Lung (tissue), 12 donors: ENCODE results near the gene TBCK. TPM values are rescaled to one million over a fixed set of nuclear protein-coding genes. Genes with fewer than 3 reads are reported as not detected.
A peak's percentile ranks its signal among the peaks of the same experiment; 100 is the strongest.

Source experiments
- ATAC-seq: fragments of 200-7000 bp; cut with Tn5 transposase; one replicate; pipeline ENCODE4 v1.9.1; 2020; ENCODE audit warnings: moderate number of reproducible peaks; ENCODE audit not compliant: insufficient read depth, low FRiP score
- DNase-seq, 3 donors: peaks; one replicate each; pipeline ENCODE4 v3.0.0-alpha.2; 2013 to 2017
- H3K27ac ChIP-seq, 2 donors: one replicate each; pipeline ENCODE4 v1.5.1; 2013; ENCODE audit warnings: mild to moderate bottlenecking in 2 of 2, moderate library complexity in 2 of 2, control low read depth in 1 of 2, inconsistent platforms in 1 of 2, low read depth in 1 of 2, low read length in 1 of 2
- H3K27me3 ChIP-seq, 3 donors: one replicate each; pipeline ENCODE4 v1.5.1; 2013; ENCODE audit warnings: low read length in 2 of 3; ENCODE audit not compliant: control insufficient read depth in 3 of 3, insufficient read depth in 3 of 3
- H3K36me3 ChIP-seq, 4 donors: one replicate each; pipeline ENCODE4 v1.5.1; 2013; ENCODE audit warnings: low read length in 4 of 4, mild to moderate bottlenecking in 1 of 4, moderate library complexity in 1 of 4; ENCODE audit not compliant: control insufficient read depth in 4 of 4, insufficient read depth in 4 of 4
- H3K4me1 ChIP-seq, 5 donors: one replicate each; pipeline ENCODE4 v1.5.1; 2013; ENCODE audit warnings: low read length in 5 of 5, mild to moderate bottlenecking in 2 of 5, moderate library complexity in 1 of 5; ENCODE audit not compliant: control insufficient read depth in 5 of 5, insufficient read depth in 5 of 5
- H3K4me3 ChIP-seq: one replicate; pipeline ENCODE4 v1.5.1; 2013; ENCODE audit warnings: mild to moderate bottlenecking, control low read depth, moderate library complexity
- H3K9ac ChIP-seq, 2 donors: one replicate each; pipeline ENCODE4 v1.5.1; 2013; ENCODE audit warnings: low read length in 2 of 2, control low read depth in 1 of 2; ENCODE audit not compliant: insufficient read depth in 1 of 2
- H3K9me3 ChIP-seq, 4 donors: one replicate each; pipeline ENCODE4 v1.5.1; 2013; ENCODE audit warnings: low read length in 3 of 4, mild to moderate bottlenecking in 1 of 4, moderate library complexity in 1 of 4; ENCODE audit not compliant: control insufficient read depth in 4 of 4, insufficient read depth in 3 of 4
- CTCF ChIP-seq: IDR thresholded peaks from 2 replicates; pipeline ENCODE4 v1.5.1; 2012; ENCODE audit warnings: mild to moderate bottlenecking; ENCODE audit errors: control extremely low read depth, extremely low read depth
- WGBS, 2 donors: extraction: QIAGEN DNeasy Blood & Tissue Kit; methylation state at CpG; one replicate each; pipeline ENCODE4 v1.1.7; 2013; 5-methylcytosine and 5-hydroxymethylcytosine counted together
- polyA plus RNA-seq, 2 donors: library from polyadenylated mRNA; stranded (reverse); fragments of 200-250 nt; gene quantifications; one replicate each; pipeline ENCODE4 v1.2.1, GENCODE V29; 2013
- total RNA-seq, 2 donors: library from RNA; depleted of rRNA in 1 of 2; stranded (reverse); fragments of >200 nt in 1 of 2; gene quantifications; one replicate each; pipeline ENCODE4 v1.2.1, GENCODE V29; 2014 to 2021
- donor health status: control.
- donor health status: control.
- donor health status: Bipolar disorder and iron deficiency.
- donor health status: healthy.
- donor health status: DM: yes; HTN: yes; CAD: no.

TBCK gene
- total and polyA plus RNA-seq, 4 donors, result 6.7 to 71.2 (median 18.6) TPM

DNA sequence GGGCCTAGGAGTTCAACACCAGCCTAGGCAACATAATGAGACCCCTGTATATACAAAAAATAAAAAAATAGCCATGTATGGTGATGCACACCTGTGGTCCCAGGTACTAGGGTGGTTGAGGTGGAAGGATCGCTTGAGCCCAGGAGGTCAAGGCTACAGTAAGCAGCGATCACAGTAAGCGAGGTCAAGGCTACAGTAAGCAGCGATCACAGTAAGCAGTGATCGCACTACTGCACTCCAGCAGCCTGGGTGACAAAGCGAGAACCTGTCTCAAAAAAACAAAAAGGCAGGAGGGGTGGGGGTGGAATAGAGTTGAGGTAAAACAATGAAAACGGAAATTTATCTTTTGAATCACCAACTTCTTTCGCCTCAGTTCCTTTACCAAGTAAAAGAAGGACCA is 29.4 kb downstream of the TBCK start:
- 93 to 97% methylated on average over 8 of the region's 8 CpGs for WGBS, 2 donors
- no peak for TF ChIP-seq CTCF
- no peak overlapping the region for H3K9ac ChIP-seq

GRCh38 chr4:106284227-106284626 is 31.8 kb downstream of the TBCK start:
- 84 to 91% methylated on average over 3 of the region's 3 CpGs for WGBS, 2 donors
- Histone ChIP-seq H3K9ac (no peak overlapping the region), H3K27me3 (no peaks in the 10 kb centered on the region), H3K27ac (no peak overlapping the region), H3K4me3 (no peak overlapping the region), H3K4me1 (no peaks in the 10 kb centered on the region), H3K9me3 (no peaks in the 10 kb centered on the region), H3K36me3 (peaks cover 0 to 10% (median under 1%) of the 10 kb centered on the region in 4 donors)
- DNase-seq (no peak), ATAC-seq (no peak)
- no peak for TF ChIP-seq CTCF

More for the DNA sequence above, 29.4 kb downstream of the TBCK start:
- ATAC-seq, result no peak
- Histone ChIP-seq H3K4me3 (no peak overlapping the region), H3K27ac (no peak overlapping the region), H3K36me3 (peaks cover 3 to 13% (median 7%) of the 10 kb centered on the region in 4 donors), H3K27me3 (no peaks in the 10 kb centered on the region), H3K9me3 (no peaks in the 10 kb centered on the region), H3K4me1 (no peaks in the 10 kb centered on the region)
- DNase-seq, result no peak

DNA sequence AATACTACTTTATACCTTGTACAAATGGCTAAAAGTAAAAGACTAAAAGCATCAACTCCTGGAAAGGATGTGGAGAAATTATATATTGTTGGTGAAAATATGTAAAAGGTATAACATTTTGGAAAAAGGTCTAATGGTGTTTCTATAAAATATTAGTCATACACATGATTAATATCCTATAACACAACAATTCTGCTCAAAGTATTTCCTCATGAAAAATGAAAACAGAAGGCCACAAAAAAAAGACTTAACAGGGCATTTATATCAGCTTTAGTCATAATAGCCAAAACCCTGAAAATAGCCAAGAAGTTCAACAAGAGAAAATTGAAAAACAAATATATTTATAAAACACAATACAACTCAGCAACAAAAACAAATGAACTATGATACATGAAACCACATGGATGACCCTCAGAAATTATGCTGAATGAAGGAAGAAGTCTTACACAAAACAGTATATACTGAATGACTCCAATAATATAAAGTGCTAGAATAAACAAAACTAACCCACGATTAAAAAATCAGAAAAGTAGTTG is 38.8 kb downstream of the TBCK start:
- H3K36me3 ChIP-seq, result peaks cover 0 to 2% (median 0%) of the 10 kb centered on the region in 4 donors
- no peak for ATAC-seq
- 58 to 81% methylated on average over 1 of the region's 1 CpG for WGBS, 2 donors

More for the DNA sequence above, 38.8 kb downstream of the TBCK start:
- Histone ChIP-seq H3K27me3 (no peaks in the 10 kb centered on the region), H3K9ac (no peak overlapping the region), H3K4me1 (peaks cover 0 to 3% (median 0%) of the 10 kb centered on the region in 5 donors), H3K27ac (no peak overlapping the region), H3K4me3 (no peak overlapping the region), H3K9me3 (no peaks in the 10 kb centered on the region)
- TF ChIP-seq CTCF, result no peak
- DNase-seq, result peak in 1 of 3 donors; percentile 27
